ENCODE results near the gene CCL5.
"Not testable (repeated sequence)": the region's sequence is repeated elsewhere in the genome, so short reads cannot be mapped to it uniquely, and the experiment has no call there.

The CCL5 gene

GRCh38 chr17:35903451-35903850, 23.3 kb upstream of the CCL5 start:
- Histone ChIP-seq H3K36me3 (ENCODE audit: insufficient read depth, low read length) (no peaks in the 10 kb centered on the region), H3K27ac (no peak overlapping the region), H3K9ac (ENCODE audit: insufficient read length) (no peak overlapping the region), H3K4me3 (no peak overlapping the region), H3K9me3 (ENCODE audit: low read depth, low read length) (no peaks in the 10 kb centered on the region)
- TF ChIP-seq FOXP2 (optimal IDR thresholded peaks at IDR 0.05; ENCODE audit: control extremely low read depth, extremely low read length, insufficient read depth) (no peak), POLR2AphosphoS5 (IDR thresholded peaks at IDR 0.05; ENCODE audit: borderline replicate concordance, low read depth, low read length) (no peak), EZH2 (IDR thresholded peaks at IDR 0.05) (no peak)
- no peak for DNase-seq (ENCODE audit: low read depth, low spot score)

GRCh38 chr17:35901631-35902175, 21.5 kb upstream of the CCL5 start:
- TF ChIP-seq POLR2AphosphoS5 (IDR thresholded peaks at IDR 0.05; ENCODE audit: borderline replicate concordance, low read depth, low read length) (no peak), FOXP2 (optimal IDR thresholded peaks at IDR 0.05; ENCODE audit: control extremely low read depth, extremely low read length, insufficient read depth) (no peak), EZH2 (IDR thresholded peaks at IDR 0.05) (no peak)
- Histone ChIP-seq H3K36me3 (ENCODE audit: insufficient read depth, low read length) (no peaks in the 10 kb centered on the region), H3K9me3 (ENCODE audit: low read depth, low read length) (no peaks in the 10 kb centered on the region), H3K4me3 (no peak overlapping the region), H3K9ac (ENCODE audit: insufficient read length) (no peak overlapping the region), H3K27ac (no peak overlapping the region)
- no peak for DNase-seq (ENCODE audit: low read depth, low spot score)

- Histone ChIP-seq H3K27ac (no peak overlapping the region), H3K36me3 (ENCODE audit: insufficient read depth, low read length) (no peaks in the 10 kb centered on the region), H3K9ac (ENCODE audit: insufficient read length) (no peak overlapping the region), H3K4me3 (no peak overlapping the region), H3K9me3 (ENCODE audit: low read depth, low read length) (no peaks in the 10 kb centered on the region)
- no peak for DNase-seq (ENCODE audit: low read depth, low spot score)
- TF ChIP-seq FOXP2 (optimal IDR thresholded peaks at IDR 0.05; ENCODE audit: control extremely low read depth, extremely low read length, insufficient read depth) = no peak
- TF ChIP-seq POLR2AphosphoS5 (IDR thresholded peaks at IDR 0.05; ENCODE audit: borderline replicate concordance, low read depth, low read length) = no peak
- no peak for TF ChIP-seq EZH2 (IDR thresholded peaks at IDR 0.05)
Measured at GRCh38 chr17:35900708-35901480, 20.7 kb upstream of the CCL5 start.

GRCh38 chr17:35900280-35900679, 20.1 kb upstream of the CCL5 start:
- TF ChIP-seq POLR2AphosphoS5 (IDR thresholded peaks at IDR 0.05; ENCODE audit: borderline replicate concordance, low read depth, low read length) = no peak
- TF ChIP-seq FOXP2 (optimal IDR thresholded peaks at IDR 0.05; ENCODE audit: control extremely low read depth, extremely low read length, insufficient read depth) = no peak
- TF ChIP-seq EZH2 (IDR thresholded peaks at IDR 0.05) = no peak
- H3K36me3 ChIP-seq (ENCODE audit: insufficient read depth, low read length) = no peaks in the 10 kb centered on the region

GRCh38 chr17:35898283-35899070, 18.3 kb upstream of the CCL5 start:
- no peak for TF ChIP-seq EZH2 (IDR thresholded peaks at IDR 0.05)
- TF ChIP-seq POLR2AphosphoS5 (IDR thresholded peaks at IDR 0.05; ENCODE audit: borderline replicate concordance, low read depth, low read length) = no peak
- TF ChIP-seq FOXP2 (optimal IDR thresholded peaks at IDR 0.05; ENCODE audit: control extremely low read depth, extremely low read length, insufficient read depth) = no peak
- Histone ChIP-seq H3K9me3 (ENCODE audit: low read depth, low read length) (no peaks in the 10 kb centered on the region), H3K36me3 (ENCODE audit: insufficient read depth, low read length) (no peaks in the 10 kb centered on the region), H3K27ac (no peak overlapping the region), H3K9ac (ENCODE audit: insufficient read length) (no peak overlapping the region), H3K4me3 (no peak overlapping the region)
- DNase-seq (ENCODE audit: low read depth, low spot score) = no peak

More at GRCh38 chr17:35900280-35900679, 20.1 kb upstream of the CCL5 start:
- Histone ChIP-seq H3K9me3 (ENCODE audit: low read depth, low read length) (no peaks in the 10 kb centered on the region), H3K4me3 (no peak overlapping the region), H3K27ac (no peak overlapping the region), H3K9ac (ENCODE audit: insufficient read length) (no peak overlapping the region)
- no peak for DNase-seq (ENCODE audit: low read depth, low spot score)

- H3K36me3 ChIP-seq (ENCODE audit: insufficient read depth, low read length) = not testable (repeated sequence)
Measured at GRCh38 chr17:35897772-35898171, 17.6 kb upstream of the CCL5 start.

GRCh38 chr17:35895636-35896587, 15.8 kb upstream of the CCL5 start:
- no peak overlapping the region for H3K27ac ChIP-seq
- H3K36me3 ChIP-seq (ENCODE audit: insufficient read depth, low read length) = no peaks in the 10 kb centered on the region
- no peak for TF ChIP-seq POLR2AphosphoS5 (IDR thresholded peaks at IDR 0.05; ENCODE audit: borderline replicate concordance, low read depth, low read length)
- no peak for TF ChIP-seq EZH2 (IDR thresholded peaks at IDR 0.05)
- TF ChIP-seq FOXP2 (optimal IDR thresholded peaks at IDR 0.05; ENCODE audit: control extremely low read depth, extremely low read length, insufficient read depth) = no peak
- H3K4me3 ChIP-seq = no peak overlapping the region
- no peak overlapping the region for H3K9ac ChIP-seq (ENCODE audit: insufficient read length)
- H3K9me3 ChIP-seq (ENCODE audit: low read depth, low read length) = no peaks in the 10 kb centered on the region
- DNase-seq (ENCODE audit: low read depth, low spot score) = no peak

More at GRCh38 chr17:35897772-35898171, 17.6 kb upstream of the CCL5 start:
- not testable (repeated sequence) for DNase-seq (ENCODE audit: low read depth, low spot score); H3K9ac ChIP-seq (ENCODE audit: insufficient read length); H3K4me3 ChIP-seq; H3K9me3 ChIP-seq (ENCODE audit: low read depth, low read length); H3K27ac ChIP-seq

Measured in SK-N-MC (cell line).